Bronchial epithelial cell (primary cell): ENCODE measurements around the gene SLC25A39. TPM values are rescaled to one million over a fixed set of nuclear protein-coding genes. Genes with fewer than 3 reads are reported as not detected.

Experiments used
- DNase-seq: peaks from one replicate; pipeline ENCODE4 v3.0.0-alpha.2; 2010; ENCODE audit warnings: low read depth
- FAIRE-seq: peaks from 2 replicates; lab custom pipeline; 2011; peaks lifted over from hg19 to GRCh38; lab: Jason Lieb, UNC
- H3K27me3 ChIP-seq: 2 replicates; pipeline ENCODE4 v1.5.1; 2011; ENCODE audit warnings: low read length; ENCODE audit not compliant: control insufficient read depth, insufficient read depth
- H3K36me3 ChIP-seq: 2 replicates; pipeline ENCODE4 v1.5.1; 2011; ENCODE audit warnings: low read length; ENCODE audit not compliant: control insufficient read depth, insufficient read depth
- H3K4me3 ChIP-seq: 2 replicates; pipeline ENCODE4 v1.5.1; 2011; ENCODE audit warnings: mild to moderate bottlenecking, low read depth, low read length, control low read depth
- CTCF ChIP-seq: IDR thresholded peaks from 2 replicates; pipeline ENCODE4 v1.5.1; 2011; ENCODE audit warnings: mild to moderate bottlenecking, moderate library complexity, low read length, control low read depth, inconsistent platforms; ENCODE audit not compliant: insufficient read depth, severe bottlenecking
- total RNA-seq: library from RNA; depleted of rRNA; stranded (reverse); fragments of >200 nt; gene quantifications from 2 replicates; pipeline ENCODE4 v1.2.1, GENCODE V29; 2014

Gene SLC25A39
- total RNA-seq, 1 donor from 2014 or later = 83.7 TPM

DNA sequence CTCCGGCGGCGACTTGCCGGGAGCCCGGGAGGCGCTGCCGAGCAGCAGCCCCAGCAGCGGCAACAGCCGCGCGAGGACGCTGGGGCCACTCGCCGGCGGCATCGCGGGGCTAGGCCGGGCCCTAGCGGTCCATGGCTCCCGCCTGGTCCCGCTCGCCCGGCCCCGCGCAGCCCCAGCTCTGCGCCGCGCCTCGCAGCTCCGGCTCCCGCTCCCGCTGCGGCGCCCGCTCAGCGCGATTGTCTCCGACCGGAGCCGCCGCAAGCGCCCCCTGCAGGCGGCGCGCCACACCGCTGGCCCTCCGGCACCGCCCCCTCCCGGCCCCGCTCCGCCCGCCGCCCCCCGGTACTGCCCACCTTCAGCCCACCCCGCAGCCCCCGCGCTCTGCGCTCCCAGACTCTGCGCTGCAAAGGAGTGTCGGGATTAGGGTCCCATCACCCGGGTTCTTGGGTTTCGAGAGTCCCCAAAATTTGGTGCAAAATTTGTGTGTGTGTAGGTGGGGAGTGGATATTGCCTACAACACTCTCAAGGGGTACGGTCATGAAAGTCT, 39.1 kb upstream of the SLC25A39 start, which contains the start of gene FAM171A2:
Gene FAM171A2, minus strand, starts transcription at position 241 of the 547 bp plus-strand sequence. Its CDS starts 139 bp downstream, at position 102.
- Histone ChIP-seq H3K36me3 (no peaks in the 10 kb centered on the region), H3K4me3 (peak within 1 kb of the TSS; percentile 40), H3K27me3 (peaks cover 7% of the 10 kb centered on the region)
- DNase-seq = no peak
- no peak for FAIRE-seq
- TF ChIP-seq CTCF = peak; percentile 53

- no peak for DNase-seq
- peak overlapping the region; percentile 40 for H3K4me3 ChIP-seq
- FAIRE-seq = no peak
- no peaks in the 10 kb centered on the region for H3K36me3 ChIP-seq
- no peak for TF ChIP-seq CTCF
- H3K27me3 ChIP-seq = peaks cover 7% of the 10 kb centered on the region
These were observed 38.5 kb upstream of the SLC25A39 start for GRCh38 chr17:44362949-44363612.

- H3K4me3 ChIP-seq = no peak overlapping the region
- no peak for TF ChIP-seq CTCF
- DNase-seq (no peak), FAIRE-seq (no peak)
- H3K36me3 ChIP-seq = no peaks in the 10 kb centered on the region
- H3K27me3 ChIP-seq = peaks cover 7% of the 10 kb centered on the region
These were observed 37.9 kb upstream of the SLC25A39 start for GRCh38 chr17:44362459-44362948.

DNA sequence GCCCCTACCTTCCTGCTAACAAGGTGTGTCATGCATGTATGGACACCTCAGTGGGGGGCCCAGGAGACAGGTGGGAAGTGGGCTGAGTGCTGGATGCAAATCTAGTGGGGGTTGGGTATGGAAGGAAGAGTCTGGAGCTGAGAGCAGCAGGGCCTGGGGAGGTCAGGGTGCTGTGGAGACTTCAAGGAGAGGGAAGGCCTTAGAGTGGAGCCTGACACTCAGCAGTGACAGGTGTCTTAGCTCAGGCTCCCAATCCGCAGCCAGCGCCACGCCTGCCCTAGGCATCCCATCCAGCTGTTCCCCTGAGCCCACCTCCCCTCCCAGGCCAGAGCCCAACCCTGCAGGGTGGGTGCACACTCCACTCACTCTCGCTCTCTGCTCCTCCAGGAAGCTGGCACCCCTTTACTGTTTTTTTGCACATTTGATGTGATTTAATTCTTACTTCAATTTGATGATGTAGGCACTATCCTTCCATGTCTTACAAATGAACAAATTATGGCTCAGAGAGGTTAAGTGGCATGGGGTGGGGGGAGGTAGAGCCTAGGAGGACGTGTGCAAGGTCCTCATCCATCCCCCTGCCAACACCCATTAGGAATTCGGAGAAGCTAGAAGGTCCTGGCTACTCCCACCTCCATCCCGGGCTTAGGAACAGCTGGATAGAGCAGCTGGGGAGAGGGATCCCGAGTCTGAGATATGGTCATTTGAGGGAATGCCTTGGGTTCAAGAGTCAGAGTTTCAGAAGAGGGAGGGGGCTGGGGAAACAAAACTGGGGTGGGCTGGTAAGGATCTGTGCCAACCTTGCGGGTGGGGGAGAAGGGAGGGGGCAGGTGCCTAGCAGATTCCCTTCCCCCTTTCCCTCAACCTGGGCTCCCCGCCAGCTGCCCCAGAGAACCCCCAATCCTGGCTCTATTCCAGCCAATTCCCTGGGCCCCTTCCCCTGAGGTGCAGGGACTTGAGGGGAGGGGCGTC, 37.0 kb upstream of the SLC25A39 start:
- no peak for DNase-seq
- TF ChIP-seq CTCF = no peak
- H3K4me3 ChIP-seq = no peak overlapping the region
- no peaks in the 10 kb centered on the region for H3K36me3 ChIP-seq
- H3K27me3 ChIP-seq = peaks cover 7% of the 10 kb centered on the region
- no peak for FAIRE-seq

- no peak for TF ChIP-seq CTCF
- Histone ChIP-seq H3K36me3 (no peaks in the 10 kb centered on the region), H3K27me3 (peaks cover 4% of the 10 kb centered on the region), H3K4me3 (no peak overlapping the region)
- DNase-seq (no peak), FAIRE-seq (no peak)
These were observed 36.2 kb upstream of the SLC25A39 start for GRCh38 chr17:44360826-44361225.
